Measurements from ENCODE around the gene TNFAIP8.

DNA sequence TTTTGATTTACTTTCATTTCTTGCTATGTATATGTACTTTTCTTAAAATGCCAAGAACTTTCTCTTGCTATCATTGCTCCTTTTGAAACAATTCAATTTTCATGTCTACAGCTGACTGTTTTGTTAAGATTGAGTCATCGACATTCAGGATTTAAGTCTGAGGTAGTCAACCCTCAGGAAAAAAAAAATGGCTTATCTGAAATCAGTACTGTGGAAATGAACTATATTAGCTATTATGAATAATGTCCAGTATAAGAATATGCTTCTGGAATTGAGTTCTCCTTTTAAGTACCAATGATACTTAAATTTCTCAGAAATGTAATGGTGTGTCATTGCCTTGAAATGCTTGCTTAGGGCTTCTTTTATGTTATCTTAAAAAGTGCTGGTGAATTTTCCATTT is 37.9 kb downstream of the TNFAIP8 start:
- TF ChIP-seq, protein P1, sequence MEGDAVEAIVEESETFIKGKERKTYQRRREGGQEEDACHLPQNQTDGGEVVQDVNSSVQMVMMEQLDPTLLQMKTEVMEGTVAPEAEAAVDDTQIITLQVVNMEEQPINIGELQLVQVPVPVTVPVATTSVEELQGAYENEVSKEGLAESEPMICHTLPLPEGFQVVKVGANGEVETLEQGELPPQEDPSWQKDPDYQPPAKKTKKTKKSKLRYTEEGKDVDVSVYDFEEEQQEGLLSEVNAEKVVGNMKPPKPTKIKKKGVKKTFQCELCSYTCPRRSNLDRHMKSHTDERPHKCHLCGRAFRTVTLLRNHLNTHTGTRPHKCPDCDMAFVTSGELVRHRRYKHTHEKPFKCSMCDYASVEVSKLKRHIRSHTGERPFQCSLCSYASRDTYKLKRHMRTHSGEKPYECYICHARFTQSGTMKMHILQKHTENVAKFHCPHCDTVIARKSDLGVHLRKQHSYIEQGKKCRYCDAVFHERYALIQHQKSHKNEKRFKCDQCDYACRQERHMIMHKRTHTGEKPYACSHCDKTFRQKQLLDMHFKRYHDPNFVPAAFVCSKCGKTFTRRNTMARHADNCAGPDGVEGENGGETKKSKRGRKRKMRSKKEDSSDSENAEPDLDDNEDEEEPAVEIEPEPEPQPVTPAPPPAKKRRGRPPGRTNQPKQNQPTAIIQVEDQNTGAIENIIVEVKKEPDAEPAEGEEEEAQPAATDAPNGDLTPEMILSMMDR (IDR thresholded peaks at IDR 0.05; ENCODE audit: low read depth, low read length, poor library complexity, severe bottlenecking): no peak
- no peak for TF ChIP-seq EZH2phosphoT487 (IDR thresholded peaks at IDR 0.05; ENCODE audit: borderline replicate concordance, low read length)

Measured in DOHH2 (cell line).